Immature natural killer cell (primary cell): ENCODE results near the gene TRIM27. TPM values are rescaled to one million over a fixed set of nuclear protein-coding genes. Genes with fewer than 3 reads are reported as not detected.
"Not testable (repeated sequence)": the region's sequence is repeated elsewhere in the genome, so short reads cannot be mapped to it uniquely, and the experiment has no call there.

Source experiments
- DNase-seq, 3 donors: peaks; one replicate each; pipeline ENCODE4 v3.0.0; 2022; ENCODE audit warnings: mixed read lengths in 1 of 3
- H3K27ac Mint-ChIP-seq, 6 donors: one replicate each; pipeline ENCODE4 v1.8.0; 2020; ENCODE audit warnings: mixed read lengths in 6 of 6, mild to moderate bottlenecking in 5 of 6, inconsistent platforms in 4 of 6, moderate library complexity in 3 of 6
- H3K27me3 Mint-ChIP-seq, 3 donors: one replicate each; pipeline ENCODE4 v1.8.0; 2020 to 2021; ENCODE audit warnings: low read depth in 3 of 3, mild to moderate bottlenecking in 3 of 3, mixed read lengths in 3 of 3, moderate library complexity in 3 of 3, inconsistent platforms in 1 of 3
- H3K36me3 Mint-ChIP-seq, 3 donors: one replicate each; pipeline ENCODE4 v1.8.0; 2020; ENCODE audit warnings: mixed read lengths in 3 of 3, inconsistent platforms in 2 of 3, mild to moderate bottlenecking in 2 of 3
- H3K4me1 Mint-ChIP-seq, 2 donors: one replicate each; pipeline ENCODE4 v1.8.0; 2020; ENCODE audit warnings: inconsistent platforms in 2 of 2, mild to moderate bottlenecking in 2 of 2, mixed read lengths in 2 of 2, moderate library complexity in 1 of 2
- H3K4me3 Mint-ChIP-seq, 5 donors: one replicate each; pipeline ENCODE4 v1.8.0; 2020; ENCODE audit warnings: mild to moderate bottlenecking in 5 of 5, mixed read lengths in 5 of 5, inconsistent platforms in 3 of 5, moderate library complexity in 3 of 5
- H3K9me3 Mint-ChIP-seq, 6 donors: one replicate each; pipeline ENCODE4 v1.8.0; 2020; ENCODE audit warnings: mild to moderate bottlenecking in 6 of 6, mixed read lengths in 6 of 6, inconsistent platforms in 4 of 6, moderate library complexity in 3 of 6
- polyA plus RNA-seq, 3 donors: library from polyadenylated mRNA; unstranded; fragments of 300-500 nt; fragmentation: Illumina TruSeq; gene quantifications; one replicate each; pipeline ENCODE4 v1.2.3, GENCODE V29; 2021

Gene TRIM27
- polyA plus RNA-seq, 3 donors from 2014 or later: 30.2 to 51.1 (median 43.0) TPM

- Mint-ChIP-seq H3K36me3 (peaks cover 0 to 4% (median 0%) of the 10 kb centered on the region in 3 donors), H3K4me3 (peak overlapping the region; percentile 80 to 97 (median 88)), H3K27ac (peak overlapping the region in 4 of 6 donors; percentile 26 to 94 (median 78)), H3K9me3 (peaks cover 0 to 6% (median 3%) of the 10 kb centered on the region in 6 donors), H3K27me3 (peaks cover 17 to 38% (median 33%) of the 10 kb centered on the region in 3 donors), H3K4me1 (peaks cover 38 to 39% of the 10 kb centered on the region in 2 donors)
- no peak for DNase-seq
Observed at GRCh38 chr6:28880519-28880893, 43.3 kb downstream of the TRIM27 start.

GRCh38 chr6:28876710-28877109 is 47.1 kb downstream of the TRIM27 start:
- no peak overlapping the region for H3K4me3 Mint-ChIP-seq
- no peak overlapping the region for H3K27ac Mint-ChIP-seq
- H3K27me3 Mint-ChIP-seq: peaks cover 8 to 27% (median 23%) of the 10 kb centered on the region in 3 donors
- DNase-seq: no peak
- peaks cover 0 to 4% (median 0%) of the 10 kb centered on the region in 3 donors for H3K36me3 Mint-ChIP-seq
- H3K4me1 Mint-ChIP-seq: peaks cover 15 to 18% of the 10 kb centered on the region in 2 donors
- H3K9me3 Mint-ChIP-seq: peaks cover 0 to 2% (median 0%) of the 10 kb centered on the region in 6 donors

GRCh38 chr6:28875191-28875747 is 48.5 kb downstream of the TRIM27 start:
- Mint-ChIP-seq H3K4me1 (peaks cover under 1 to 13% of the 10 kb centered on the region in 2 donors), H3K4me3 (no peak overlapping the region), H3K27me3 (peaks cover 2 to 18% (median 10%) of the 10 kb centered on the region in 3 donors), H3K27ac (no peak overlapping the region), H3K9me3 (peaks cover 0 to 2% (median 0%) of the 10 kb centered on the region in 6 donors), H3K36me3 (no peaks in the 10 kb centered on the region)
- no peak for DNase-seq

GRCh38 chr6:28872157-28872817 is 51.5 kb downstream of the TRIM27 start:
- peaks cover 6 to 22% of the 10 kb centered on the region in 2 donors for H3K4me1 Mint-ChIP-seq
- not testable (repeated sequence) for DNase-seq, H3K36me3 Mint-ChIP-seq, H3K27me3 Mint-ChIP-seq, H3K9me3 Mint-ChIP-seq
- H3K4me3 Mint-ChIP-seq: peak overlapping the region in 3 of 5 donors; percentile 35 to 83 (median 42)
- peak overlapping the region in 3 of 6 donors; percentile 21 to 87 (median 72) for H3K27ac Mint-ChIP-seq

- H3K4me1 Mint-ChIP-seq: peaks cover 12 to 28% of the 10 kb centered on the region in 2 donors
- H3K9me3 Mint-ChIP-seq: peaks cover 0 to 2% (median 0%) of the 10 kb centered on the region in 6 donors
- H3K27me3 Mint-ChIP-seq: peaks cover 3 to 13% (median 5%) of the 10 kb centered on the region in 3 donors
- DNase-seq: peak in 2 of 3 donors; percentile 26 to 57
- H3K36me3 Mint-ChIP-seq: no peaks in the 10 kb centered on the region
- peak overlapping the region in 4 of 6 donors; percentile 21 to 88 (median 80) for H3K27ac Mint-ChIP-seq
- peak overlapping the region in 4 of 5 donors; percentile 35 to 83 (median 45) for H3K4me3 Mint-ChIP-seq
Observed at GRCh38 chr6:28871335-28872156, 52.2 kb downstream of the TRIM27 start.

GRCh38 chr6:28868873-28869272 is 54.9 kb downstream of the TRIM27 start:
- Mint-ChIP-seq H3K4me1 (peaks cover 36 to 46% of the 10 kb centered on the region in 2 donors), H3K36me3 (peaks cover 0 to 3% (median under 1%) of the 10 kb centered on the region in 3 donors), H3K4me3 (no peak overlapping the region), H3K27me3 (peaks cover 15 to 34% (median 19%) of the 10 kb centered on the region in 3 donors), H3K27ac (no peak overlapping the region), H3K9me3 (peaks cover 4 to 14% (median 9%) of the 10 kb centered on the region in 6 donors)
- DNase-seq: no peak

GRCh38 chr6:28867086-28867409 is 56.7 kb downstream of the TRIM27 start:
- H3K36me3 Mint-ChIP-seq: peaks cover 0 to 9% (median 4%) of the 10 kb centered on the region in 3 donors
- peaks cover 30 to 50% (median 36%) of the 10 kb centered on the region in 3 donors for H3K27me3 Mint-ChIP-seq
- H3K4me3 Mint-ChIP-seq: peak overlapping the region; percentile 86 to 96 (median 90)
- no peak for DNase-seq
- peak overlapping the region; percentile 85 to 96 (median 94) for H3K27ac Mint-ChIP-seq
- H3K9me3 Mint-ChIP-seq: peaks cover 6 to 23% (median 10%) of the 10 kb centered on the region in 6 donors
- peaks cover 52 to 53% of the 10 kb centered on the region in 2 donors for H3K4me1 Mint-ChIP-seq

GRCh38 chr6:28866205-28867085 is 57.3 kb downstream of the TRIM27 start:
- Mint-ChIP-seq H3K4me1 (peaks cover 47 to 52% of the 10 kb centered on the region in 2 donors), H3K27ac (peak overlapping the region; percentile 85 to 96 (median 94)), H3K27me3 (peaks cover 30 to 49% (median 38%) of the 10 kb centered on the region in 3 donors), H3K9me3 (peaks cover 6 to 23% (median 10%) of the 10 kb centered on the region in 6 donors), H3K4me3 (peak overlapping the region; percentile 86 to 96 (median 90))
- peak; percentile 80 to 82 (median 82) for DNase-seq
- H3K36me3 Mint-ChIP-seq: not testable (repeated sequence)

- peak overlapping the region; percentile 86 to 98 (median 94) for H3K4me3 Mint-ChIP-seq
Observed at GRCh38 chr6:28865401-28866204, 58.2 kb downstream of the TRIM27 start.

GRCh38 chr6:28864326-28864923 is 59.4 kb downstream of the TRIM27 start:
- peaks cover 42 to 52% of the 10 kb centered on the region in 2 donors for H3K4me1 Mint-ChIP-seq
- no peak for DNase-seq
- peak overlapping the region; percentile 49 to 99 (median 88) for H3K27ac Mint-ChIP-seq
- peaks cover 30 to 51% (median 44%) of the 10 kb centered on the region in 3 donors for H3K27me3 Mint-ChIP-seq
- H3K9me3 Mint-ChIP-seq: peaks cover 6 to 23% (median 10%) of the 10 kb centered on the region in 6 donors
- H3K4me3 Mint-ChIP-seq: peak overlapping the region; percentile 89 to 98 (median 94)
- peaks cover 0 to 9% (median 4%) of the 10 kb centered on the region in 3 donors for H3K36me3 Mint-ChIP-seq

More at GRCh38 chr6:28865401-28866204, 58.2 kb downstream of the TRIM27 start:
- Mint-ChIP-seq H3K9me3 (peaks cover 6 to 23% (median 10%) of the 10 kb centered on the region in 6 donors), H3K27ac (peak overlapping the region; percentile 80 to 96 (median 86)), H3K4me1 (peaks cover 42 to 52% of the 10 kb centered on the region in 2 donors), H3K27me3 (peaks cover 30 to 52% (median 41%) of the 10 kb centered on the region in 3 donors), H3K36me3 (peaks cover 0 to 9% (median 4%) of the 10 kb centered on the region in 3 donors)
- peak; percentile 75 to 77 (median 77) for DNase-seq

GRCh38 chr6:28863604-28864325 is 60.0 kb downstream of the TRIM27 start:
- Mint-ChIP-seq H3K9me3 (peaks cover 6 to 23% (median 10%) of the 10 kb centered on the region in 6 donors), H3K4me3 (peak overlapping the region; percentile 89 to 98 (median 94)), H3K27me3 (peaks cover 30 to 51% (median 44%) of the 10 kb centered on the region in 3 donors), H3K27ac (peak overlapping the region; percentile 76 to 99 (median 88)), H3K36me3 (peaks cover 0 to 9% (median 4%) of the 10 kb centered on the region in 3 donors), H3K4me1 (peaks cover 42 to 52% of the 10 kb centered on the region in 2 donors)
- peak; percentile 81 to 88 (median 86) for DNase-seq
